Measurements from ENCODE around the gene TBX6.

DNA sequence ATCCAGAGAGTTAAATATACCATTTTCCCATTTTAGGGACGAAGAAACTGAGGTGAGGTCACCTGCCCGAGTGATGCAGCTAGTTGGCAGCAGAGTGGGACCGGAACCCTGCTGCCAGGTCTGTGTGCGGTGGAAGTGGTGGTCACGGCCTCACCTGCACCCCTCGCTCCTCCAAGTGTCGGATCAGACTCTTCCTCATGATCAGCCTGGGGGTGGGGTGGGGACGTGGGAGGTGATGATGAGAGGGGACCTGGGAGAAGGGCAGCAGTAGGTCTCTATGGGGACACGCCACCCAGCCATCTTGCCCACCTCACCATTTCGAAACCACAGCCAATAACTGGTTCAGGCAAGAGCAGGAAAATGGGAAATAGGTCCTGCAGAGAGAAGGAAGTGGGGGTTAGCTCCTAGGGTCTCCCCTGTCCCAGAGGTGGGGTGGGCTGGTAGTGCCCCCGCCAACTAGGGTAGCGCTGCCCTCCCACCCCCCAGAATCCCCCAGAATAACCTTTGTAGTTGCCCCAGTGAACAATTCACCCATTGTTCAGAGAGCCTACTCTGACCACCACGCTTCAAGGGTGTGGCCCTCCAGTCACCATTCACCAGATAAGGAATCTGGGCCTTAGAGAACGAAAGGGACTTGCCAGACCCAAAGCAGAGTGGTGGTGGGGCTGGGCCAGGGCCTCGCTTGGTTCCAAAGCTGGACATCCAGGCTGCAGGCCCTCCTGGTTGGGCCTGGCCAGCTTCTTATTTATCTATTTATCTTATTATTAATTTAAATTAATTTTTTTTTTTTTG, 16.5 kb upstream of the TBX6 start:
- TF ChIP-seq, protein P1, sequence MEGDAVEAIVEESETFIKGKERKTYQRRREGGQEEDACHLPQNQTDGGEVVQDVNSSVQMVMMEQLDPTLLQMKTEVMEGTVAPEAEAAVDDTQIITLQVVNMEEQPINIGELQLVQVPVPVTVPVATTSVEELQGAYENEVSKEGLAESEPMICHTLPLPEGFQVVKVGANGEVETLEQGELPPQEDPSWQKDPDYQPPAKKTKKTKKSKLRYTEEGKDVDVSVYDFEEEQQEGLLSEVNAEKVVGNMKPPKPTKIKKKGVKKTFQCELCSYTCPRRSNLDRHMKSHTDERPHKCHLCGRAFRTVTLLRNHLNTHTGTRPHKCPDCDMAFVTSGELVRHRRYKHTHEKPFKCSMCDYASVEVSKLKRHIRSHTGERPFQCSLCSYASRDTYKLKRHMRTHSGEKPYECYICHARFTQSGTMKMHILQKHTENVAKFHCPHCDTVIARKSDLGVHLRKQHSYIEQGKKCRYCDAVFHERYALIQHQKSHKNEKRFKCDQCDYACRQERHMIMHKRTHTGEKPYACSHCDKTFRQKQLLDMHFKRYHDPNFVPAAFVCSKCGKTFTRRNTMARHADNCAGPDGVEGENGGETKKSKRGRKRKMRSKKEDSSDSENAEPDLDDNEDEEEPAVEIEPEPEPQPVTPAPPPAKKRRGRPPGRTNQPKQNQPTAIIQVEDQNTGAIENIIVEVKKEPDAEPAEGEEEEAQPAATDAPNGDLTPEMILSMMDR (IDR thresholded peaks at IDR 0.05; ENCODE audit: low read length), result no peak
- TF ChIP-seq EZH2 (IDR thresholded peaks at IDR 0.05; ENCODE audit: borderline replicate concordance, low read length), result no peak
